ENCODE data around the gene FOXL2NB.
A peak's percentile ranks its signal among the peaks of the same experiment; 100 is the strongest.

FOXL2NB gene

DNA sequence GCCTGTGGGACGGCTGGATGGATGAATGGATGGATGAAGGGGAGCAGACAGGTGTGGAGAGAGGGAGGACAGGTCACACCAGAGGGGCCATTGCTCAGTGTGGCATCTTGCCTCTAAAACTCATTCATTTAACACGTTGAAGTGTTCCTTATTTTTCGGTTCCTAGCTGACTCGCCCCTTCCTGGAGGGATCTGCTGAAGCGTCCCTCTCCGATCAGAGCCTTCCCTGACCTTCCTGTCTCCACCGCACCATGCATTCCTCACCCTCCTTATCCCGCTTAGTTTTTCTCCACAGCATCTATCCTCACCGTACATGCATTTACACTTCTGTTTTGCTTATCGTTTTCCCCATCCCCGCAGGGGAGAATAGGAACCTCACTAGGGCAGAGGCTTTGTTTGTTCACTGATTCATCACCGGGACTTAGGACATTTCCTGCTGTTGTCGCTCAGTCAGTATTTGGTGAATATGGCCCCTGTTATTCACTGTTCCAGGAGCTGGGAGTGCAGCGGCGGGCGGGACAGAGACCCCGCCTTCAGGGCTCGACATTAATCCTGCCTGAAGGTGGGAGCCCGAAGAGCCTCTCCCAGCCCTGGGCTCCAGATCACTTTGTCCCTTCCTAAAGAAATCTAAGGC is 32.0 kb upstream of the FOXL2NB start:
- H4K8ac ChIP-seq (ENCODE audit: low read depth, low read length), result peak overlapping the region; percentile 73
- peak overlapping the region; percentile 88 for H2AFZ ChIP-seq (ENCODE audit: insufficient read depth, low read length, poor library complexity)
- no peaks in the 10 kb centered on the region for H3K9me3 ChIP-seq (ENCODE audit: insufficient read depth, low read depth, low read length)
- H3K79me2 ChIP-seq (ENCODE audit: control insufficient read depth, insufficient read depth, low read length, poor library complexity), result peaks cover 3% of the 10 kb centered on the region
- peak overlapping the region; percentile 63 for H4K12ac ChIP-seq (ENCODE audit: low read depth, low read length)
- peak overlapping the region; percentile 10 for H2BK12ac ChIP-seq (ENCODE audit: low read length)
- no peak overlapping the region for H2AK5ac ChIP-seq (ENCODE audit: low read length)
- peak overlapping the region; percentile 17 for H3K4ac ChIP-seq (ENCODE audit: low read depth, low read length)
- H3K4me2 ChIP-seq (ENCODE audit: low read length), result peak overlapping the region; percentile 100
- H3K4me3 ChIP-seq (ENCODE audit: low read depth, low read length), result peak overlapping the region; percentile 37
- no peaks in the 10 kb centered on the region for H3K27me3 ChIP-seq (ENCODE audit: insufficient read depth, low read length)
- H3K18ac ChIP-seq (ENCODE audit: low read length), result no peak overlapping the region
- H3K36me3 ChIP-seq (ENCODE audit: control insufficient read depth in 1 of 2, insufficient read depth in 2 of 2, low read length in 2 of 2), result no peaks in the 10 kb centered on the region
- H3K9ac ChIP-seq (ENCODE audit: low read length), result peak overlapping the region; percentile 75
- no CpG with 5 or more reads among the region's 19 CpGs for WGBS (ENCODE audit: extremely low coverage, insufficient coverage, insufficient read length)
- no peak overlapping the region for H3K23ac ChIP-seq (ENCODE audit: low read length)
- H3K27ac ChIP-seq (ENCODE audit: low read depth, low read length), result no peak overlapping the region
- peaks cover 5 to 9% of the 10 kb centered on the region in 2 experiments for H3K4me1 ChIP-seq (ENCODE audit: control insufficient read depth in 1 of 2, insufficient read depth in 2 of 2, low read length in 2 of 2)
- H3K79me1 ChIP-seq (ENCODE audit: low read length), result peaks cover 3% of the 10 kb centered on the region
- peak overlapping the region; percentile 50 for H2BK5ac ChIP-seq (ENCODE audit: low read depth, low read length, poor library complexity)
- peak; percentile 73 to 84 for DNase-seq
- no peak overlapping the region for H2BK120ac ChIP-seq (ENCODE audit: insufficient read depth, low read length, poor library complexity)
- H4K91ac ChIP-seq (ENCODE audit: low read depth, low read length), result no peak overlapping the region
- H3K14ac ChIP-seq (ENCODE audit: low read length), result no peak overlapping the region

DNA sequence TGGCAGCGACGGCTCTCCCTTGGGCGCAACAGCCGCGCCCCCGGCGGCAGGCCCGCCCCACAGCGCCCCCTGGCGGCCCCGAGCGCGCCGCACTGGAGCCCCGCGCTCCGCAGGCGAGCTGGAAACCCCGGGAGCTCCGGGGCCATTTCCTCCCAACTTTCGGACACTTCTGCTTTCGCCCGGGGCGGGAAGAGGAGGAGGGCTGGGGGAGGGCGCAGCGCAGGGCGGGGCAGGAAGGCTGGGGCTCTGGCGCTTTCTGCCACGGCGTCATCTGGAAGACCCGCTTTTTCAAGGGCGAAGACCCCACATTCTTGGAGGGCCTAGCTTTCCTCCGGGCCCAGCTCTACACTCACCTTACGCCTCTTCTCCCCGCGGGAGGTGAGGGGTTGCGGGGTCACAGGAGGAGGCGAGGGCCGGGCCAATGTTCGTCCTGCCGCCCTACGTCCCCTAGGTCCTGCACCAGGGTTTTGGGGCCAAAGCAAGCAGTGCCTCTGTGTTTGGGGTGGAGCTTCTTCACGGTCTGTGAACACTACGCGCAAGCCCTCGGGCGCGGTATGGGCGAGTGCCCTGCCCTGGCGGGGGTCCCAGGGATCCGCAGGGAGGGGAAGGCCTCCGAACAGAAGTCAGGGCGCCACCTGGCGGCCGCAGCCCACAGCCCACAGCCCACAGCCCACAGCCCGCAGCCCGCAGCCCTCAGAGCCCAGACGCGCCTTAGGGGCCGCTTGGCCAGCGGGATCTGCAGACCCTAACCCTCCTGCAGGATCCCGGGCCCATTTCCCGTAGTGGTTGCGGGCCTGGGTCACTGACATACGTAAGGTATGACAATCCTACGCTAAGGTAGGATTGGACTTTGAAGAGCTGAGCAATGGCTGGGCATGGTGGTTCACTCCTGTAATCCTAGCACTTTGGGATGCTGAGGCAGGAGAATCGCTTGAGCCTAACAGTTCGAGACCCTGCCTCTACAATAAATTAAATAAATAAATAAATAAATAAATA is 31.2 kb upstream of the FOXL2NB start:
- Histone ChIP-seq H3K4me2 (ENCODE audit: low read length) (peak overlapping the region; percentile 100), H3K4me3 (ENCODE audit: low read depth, low read length) (peak overlapping the region; percentile 95), H3K36me3 (ENCODE audit: control insufficient read depth in 1 of 2, insufficient read depth in 2 of 2, low read length in 2 of 2) (no peaks in the 10 kb centered on the region), H3K79me1 (ENCODE audit: low read length) (peaks cover 3% of the 10 kb centered on the region), H3K18ac (ENCODE audit: low read length) (peak overlapping the region; percentile 9), H4K8ac (ENCODE audit: low read depth, low read length) (peak overlapping the region; percentile 76), H3K4me1 (ENCODE audit: control insufficient read depth in 1 of 2, insufficient read depth in 2 of 2, low read length in 2 of 2) (peaks cover 5 to 9% of the 10 kb centered on the region in 2 experiments), H2BK12ac (ENCODE audit: low read length) (peak overlapping the region; percentile 55), H3K23ac (ENCODE audit: low read length) (no peak overlapping the region), H3K9me3 (ENCODE audit: insufficient read depth, low read depth, low read length) (no peaks in the 10 kb centered on the region), H3K27ac (ENCODE audit: low read depth, low read length) (peak overlapping the region; percentile 71), H3K14ac (ENCODE audit: low read length) (peak overlapping the region; percentile 9), H4K91ac (ENCODE audit: low read depth, low read length) (peak overlapping the region; percentile 69), H4K12ac (ENCODE audit: low read depth, low read length) (peak overlapping the region; percentile 63), H3K4ac (ENCODE audit: low read depth, low read length) (peak overlapping the region; percentile 3), H3K9ac (ENCODE audit: low read length) (peak overlapping the region; percentile 78), H2AK5ac (ENCODE audit: low read length) (no peak overlapping the region), H2BK5ac (ENCODE audit: low read depth, low read length, poor library complexity) (peak overlapping the region; percentile 22), H2AFZ (ENCODE audit: insufficient read depth, low read length, poor library complexity) (peak overlapping the region; percentile 70), H3K79me2 (ENCODE audit: control insufficient read depth, insufficient read depth, low read length, poor library complexity) (peaks cover 3% of the 10 kb centered on the region), H3K27me3 (ENCODE audit: insufficient read depth, low read length) (no peaks in the 10 kb centered on the region), H2BK120ac (ENCODE audit: insufficient read depth, low read length, poor library complexity) (peak overlapping the region; percentile 40)
- DNase-seq, result peak; percentile 97 to 98
- WGBS (ENCODE audit: extremely low coverage, insufficient coverage, insufficient read length), result no CpG with 5 or more reads among the region's 68 CpGs

DNA sequence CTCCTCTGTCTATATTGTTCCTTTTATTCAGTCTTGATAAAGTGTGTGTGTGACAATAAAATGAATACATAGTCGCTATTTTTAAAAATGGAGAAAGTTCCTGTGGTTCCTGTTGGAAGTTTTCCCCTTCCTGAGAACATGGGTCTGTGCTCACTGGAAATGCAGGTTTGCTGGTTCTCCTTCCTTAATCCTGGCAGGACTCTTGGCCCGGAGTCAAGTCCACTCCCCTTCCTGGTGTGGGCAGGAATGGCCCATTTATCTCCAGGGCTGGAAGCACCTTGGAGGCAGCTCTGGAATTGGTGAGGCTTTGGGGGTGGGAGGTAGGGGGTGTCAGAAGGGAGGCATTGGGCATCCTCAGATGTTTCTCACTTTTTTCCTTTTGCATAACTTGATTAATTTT is 30.2 kb upstream of the FOXL2NB start:
- Histone ChIP-seq H3K27me3 (ENCODE audit: insufficient read depth, low read length) (no peaks in the 10 kb centered on the region), H3K4ac (ENCODE audit: low read depth, low read length) (no peak overlapping the region), H3K79me1 (ENCODE audit: low read length) (peaks cover 3% of the 10 kb centered on the region), H3K9ac (ENCODE audit: low read length) (no peak overlapping the region), H3K27ac (ENCODE audit: low read depth, low read length) (no peak overlapping the region), H2BK12ac (ENCODE audit: low read length) (peak overlapping the region; percentile 43), H3K79me2 (ENCODE audit: control insufficient read depth, insufficient read depth, low read length, poor library complexity) (peaks cover 3% of the 10 kb centered on the region), H2BK5ac (ENCODE audit: low read depth, low read length, poor library complexity) (no peak overlapping the region), H2BK120ac (ENCODE audit: insufficient read depth, low read length, poor library complexity) (no peak overlapping the region), H4K12ac (ENCODE audit: low read depth, low read length) (no peak overlapping the region), H3K4me3 (ENCODE audit: low read depth, low read length) (no peak overlapping the region), H3K9me3 (ENCODE audit: insufficient read depth, low read depth, low read length) (no peaks in the 10 kb centered on the region), H2AK5ac (ENCODE audit: low read length) (no peak overlapping the region), H4K91ac (ENCODE audit: low read depth, low read length) (no peak overlapping the region), H3K36me3 (ENCODE audit: control insufficient read depth in 1 of 2, insufficient read depth in 2 of 2, low read length in 2 of 2) (no peaks in the 10 kb centered on the region), H4K8ac (ENCODE audit: low read depth, low read length) (peak overlapping the region; percentile 66), H2AFZ (ENCODE audit: insufficient read depth, low read length, poor library complexity) (no peak overlapping the region), H3K14ac (ENCODE audit: low read length) (no peak overlapping the region), H3K18ac (ENCODE audit: low read length) (no peak overlapping the region), H3K23ac (ENCODE audit: low read length) (no peak overlapping the region), H3K4me1 (ENCODE audit: control insufficient read depth in 1 of 2, insufficient read depth in 2 of 2, low read length in 2 of 2) (peaks cover 5 to 9% of the 10 kb centered on the region in 2 experiments), H3K4me2 (ENCODE audit: low read length) (no peak overlapping the region)
- peak; percentile 27 to 43 for DNase-seq
- WGBS (ENCODE audit: extremely low coverage, insufficient coverage, insufficient read length), result no CpG with 5 or more reads among the region's 2 CpGs

DNA sequence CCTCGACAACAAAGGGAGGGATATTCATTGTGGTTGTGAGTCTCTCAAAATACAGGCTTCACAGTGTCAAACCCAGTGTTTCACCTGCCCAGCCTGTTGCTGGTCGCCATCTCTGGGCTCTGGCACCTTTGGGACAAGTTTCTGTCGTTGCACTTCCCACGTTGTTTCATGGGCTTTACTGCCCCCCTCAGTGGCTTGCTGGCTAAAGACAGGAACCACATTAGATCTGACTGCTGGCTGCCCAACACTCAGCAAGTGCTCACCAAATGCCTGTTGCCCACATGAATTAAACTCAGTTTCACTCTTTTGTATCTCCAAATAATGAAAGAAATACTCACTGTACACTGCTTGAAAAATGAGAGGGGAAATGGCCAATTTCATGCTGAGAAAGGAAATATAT is 27.7 kb upstream of the FOXL2NB start:
- no peak overlapping the region for H2BK120ac ChIP-seq (ENCODE audit: insufficient read depth, low read length, poor library complexity)
- H2AK5ac ChIP-seq (ENCODE audit: low read length), result no peak overlapping the region
- no peak overlapping the region for H3K4ac ChIP-seq (ENCODE audit: low read depth, low read length)
- DNase-seq, result no peak
- H3K14ac ChIP-seq (ENCODE audit: low read length), result no peak overlapping the region
- no peak overlapping the region for H3K9ac ChIP-seq (ENCODE audit: low read length)
- no peaks in the 10 kb centered on the region for H3K9me3 ChIP-seq (ENCODE audit: insufficient read depth, low read depth, low read length)
- H3K23ac ChIP-seq (ENCODE audit: low read length), result no peak overlapping the region
- H2BK12ac ChIP-seq (ENCODE audit: low read length), result no peak overlapping the region
- H2BK5ac ChIP-seq (ENCODE audit: low read depth, low read length, poor library complexity), result no peak overlapping the region
- H4K91ac ChIP-seq (ENCODE audit: low read depth, low read length), result no peak overlapping the region
- no CpG with 5 or more reads among the region's 4 CpGs for WGBS (ENCODE audit: extremely low coverage, insufficient coverage, insufficient read length)
- H4K12ac ChIP-seq (ENCODE audit: low read depth, low read length), result no peak overlapping the region
- no peak overlapping the region for H3K27ac ChIP-seq (ENCODE audit: low read depth, low read length)
- peaks cover 5 to 10% of the 10 kb centered on the region in 2 experiments for H3K4me1 ChIP-seq (ENCODE audit: control insufficient read depth in 1 of 2, insufficient read depth in 2 of 2, low read length in 2 of 2)
- no peak overlapping the region for H3K4me2 ChIP-seq (ENCODE audit: low read length)
- H3K4me3 ChIP-seq (ENCODE audit: low read depth, low read length), result no peak overlapping the region
- H2AFZ ChIP-seq (ENCODE audit: insufficient read depth, low read length, poor library complexity), result no peak overlapping the region
- H3K79me2 ChIP-seq (ENCODE audit: control insufficient read depth, insufficient read depth, low read length, poor library complexity), result peaks cover 3% of the 10 kb centered on the region
- H3K18ac ChIP-seq (ENCODE audit: low read length), result no peak overlapping the region
- H3K36me3 ChIP-seq (ENCODE audit: control insufficient read depth in 1 of 2, insufficient read depth in 2 of 2, low read length in 2 of 2), result no peaks in the 10 kb centered on the region
- no peak overlapping the region for H4K8ac ChIP-seq (ENCODE audit: low read depth, low read length)
- peaks cover 3% of the 10 kb centered on the region for H3K79me1 ChIP-seq (ENCODE audit: low read length)
- H3K27me3 ChIP-seq (ENCODE audit: insufficient read depth, low read length), result no peaks in the 10 kb centered on the region

Measured in trophoblast cell (in vitro differentiated cells and primary cell).